MM.1S (cell line): ENCODE measurements around the gene NSUN6.

ENCODE experiments used
- DNase-seq: peaks from one replicate; pipeline ENCODE4 v3.0.0-alpha.2; 2015
- H2AFZ ChIP-seq: fragments of 300-600 bp; sonication (generic); 2 replicates; pipeline ENCODE4 v1.6.0; 2016; ENCODE audit warnings: antibody characterized with exemption, low read length
- H3F3A ChIP-seq: fragments of 300-600 bp; sonication (generic); 2 replicates; pipeline ENCODE4 v1.6.1; 2016; ENCODE audit warnings: mild to moderate bottlenecking, antibody characterized with exemption, low read length, moderate library complexity, mixed read lengths; ENCODE audit not compliant: insufficient read depth
- H3K27ac ChIP-seq: fragments of 300-600 bp; sonication (generic); 2 replicates; pipeline ENCODE4 v1.5.1; 2016; ENCODE audit warnings: mild to moderate bottlenecking, low read length
- H3K27me3 ChIP-seq: fragments of 300-600 bp; sonication (generic); replicated peaks from 2 replicates; pipeline ENCODE4 v1.6.0; 2016; ENCODE audit warnings: low read length; ENCODE audit not compliant: insufficient read depth
- H3K36me3 ChIP-seq: fragments of 300-600 bp; sonication (generic); replicated peaks from 2 replicates; pipeline ENCODE4 v1.6.1; 2016; ENCODE audit warnings: mild to moderate bottlenecking, low read length, mixed read lengths; ENCODE audit not compliant: insufficient read depth
- H3K4me1 ChIP-seq: fragments of 300-600 bp; sonication (generic); 2 replicates; pipeline ENCODE4 v1.6.1; 2016; ENCODE audit warnings: low read length, mixed read lengths
- H3K4me2 ChIP-seq: fragments of 300-600 bp; sonication (generic); 2 replicates; pipeline ENCODE4 v1.6.0; 2016; ENCODE audit warnings: low read depth, low read length
- H3K4me3 ChIP-seq: fragments of 300-600 bp; sonication (generic); 2 replicates; pipeline ENCODE4 v1.5.1; 2016; ENCODE audit warnings: low read length, mixed read lengths
- H3K79me2 ChIP-seq: fragments of 300-600 bp; sonication (generic); 2 replicates; pipeline ENCODE4 v1.6.1; 2016; ENCODE audit warnings: mixed run types, low read length, mixed read lengths
- H3K9ac ChIP-seq: fragments of 300-600 bp; sonication (generic); 2 replicates; pipeline ENCODE4 v1.6.1; 2016; ENCODE audit warnings: low read length, mixed read lengths
- H3K9me2 ChIP-seq: fragments of 300-600 bp; sonication (generic); replicated peaks from 2 replicates; pipeline ENCODE4 v1.6.1; 2016; ENCODE audit warnings: mild to moderate bottlenecking, low read length, mixed read lengths; ENCODE audit not compliant: insufficient read depth
- H3K9me3 ChIP-seq: fragments of 300-600 bp; sonication (generic); replicated peaks from 2 replicates; pipeline ENCODE4 v1.6.1; 2016; ENCODE audit warnings: mild to moderate bottlenecking, low read length, mixed read lengths; ENCODE audit not compliant: insufficient read depth
- H4K20me1 ChIP-seq: fragments of 300-600 bp; sonication (generic); 2 replicates; pipeline ENCODE4 v1.6.1; 2016; ENCODE audit warnings: mild to moderate bottlenecking, low read length, moderate library complexity, mixed read lengths; ENCODE audit not compliant: insufficient read depth
- EZH2 ChIP-seq: fragments of 300-600 bp; sonication (generic); optimal IDR thresholded peaks from 2 replicates; pipeline ENCODE3; 2017; ENCODE audit warnings: low read depth, mild to moderate bottlenecking, antibody characterized with exemption, low read length, mixed read lengths
- EZH2phosphoT487 ChIP-seq: fragments of 300-600 bp; sonication (generic); IDR thresholded peaks from 2 replicates; pipeline ENCODE4 v1.6.1; 2018; ENCODE audit warnings: antibody characterized with exemption, low read length
- TF ChIP-seq, protein P1 (sequence below): fragments of 300-600 bp; sonication (generic); IDR thresholded peaks from 2 replicates; pipeline ENCODE4 v1.5.1; 2016; ENCODE audit warnings: antibody characterized with exemption, low read length, mixed read lengths

Gene NSUN6

GRCh38 chr10:18523858-18524257, 127.5 kb downstream of the NSUN6 start:
- no peaks in the 10 kb centered on the region for H3K27me3 ChIP-seq
- no peaks in the 10 kb centered on the region for H4K20me1 ChIP-seq
- no peaks in the 10 kb centered on the region for H3K9me2 ChIP-seq
- no peak overlapping the region for H3K4me2 ChIP-seq
- H3K9me3 ChIP-seq, result no peaks in the 10 kb centered on the region
- H3K9ac ChIP-seq, result no peak overlapping the region
- H3K79me2 ChIP-seq, result no peaks in the 10 kb centered on the region
- no peaks in the 10 kb centered on the region for H3F3A ChIP-seq
- H3K36me3 ChIP-seq, result no peaks in the 10 kb centered on the region
- TF ChIP-seq, protein P1, sequence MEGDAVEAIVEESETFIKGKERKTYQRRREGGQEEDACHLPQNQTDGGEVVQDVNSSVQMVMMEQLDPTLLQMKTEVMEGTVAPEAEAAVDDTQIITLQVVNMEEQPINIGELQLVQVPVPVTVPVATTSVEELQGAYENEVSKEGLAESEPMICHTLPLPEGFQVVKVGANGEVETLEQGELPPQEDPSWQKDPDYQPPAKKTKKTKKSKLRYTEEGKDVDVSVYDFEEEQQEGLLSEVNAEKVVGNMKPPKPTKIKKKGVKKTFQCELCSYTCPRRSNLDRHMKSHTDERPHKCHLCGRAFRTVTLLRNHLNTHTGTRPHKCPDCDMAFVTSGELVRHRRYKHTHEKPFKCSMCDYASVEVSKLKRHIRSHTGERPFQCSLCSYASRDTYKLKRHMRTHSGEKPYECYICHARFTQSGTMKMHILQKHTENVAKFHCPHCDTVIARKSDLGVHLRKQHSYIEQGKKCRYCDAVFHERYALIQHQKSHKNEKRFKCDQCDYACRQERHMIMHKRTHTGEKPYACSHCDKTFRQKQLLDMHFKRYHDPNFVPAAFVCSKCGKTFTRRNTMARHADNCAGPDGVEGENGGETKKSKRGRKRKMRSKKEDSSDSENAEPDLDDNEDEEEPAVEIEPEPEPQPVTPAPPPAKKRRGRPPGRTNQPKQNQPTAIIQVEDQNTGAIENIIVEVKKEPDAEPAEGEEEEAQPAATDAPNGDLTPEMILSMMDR, result no peak
- TF ChIP-seq EZH2 (no peak), EZH2phosphoT487 (no peak)
- H3K4me3 ChIP-seq, result no peak overlapping the region
- no peak for DNase-seq
- no peak overlapping the region for H3K27ac ChIP-seq
- no peak overlapping the region for H2AFZ ChIP-seq
- no peaks in the 10 kb centered on the region for H3K4me1 ChIP-seq

GRCh38 chr10:18523025-18523424, 128.4 kb downstream of the NSUN6 start:
- H3K4me3 ChIP-seq, result no peak overlapping the region
- no peak overlapping the region for H2AFZ ChIP-seq
- H3K9me3 ChIP-seq, result no peaks in the 10 kb centered on the region
- no peaks in the 10 kb centered on the region for H4K20me1 ChIP-seq
- no peak for DNase-seq
- H3K9me2 ChIP-seq, result no peaks in the 10 kb centered on the region
- no peaks in the 10 kb centered on the region for H3K27me3 ChIP-seq
- no peaks in the 10 kb centered on the region for H3K79me2 ChIP-seq
- H3K4me2 ChIP-seq, result no peak overlapping the region
- no peak overlapping the region for H3K9ac ChIP-seq
- no peaks in the 10 kb centered on the region for H3K36me3 ChIP-seq
- H3F3A ChIP-seq, result no peaks in the 10 kb centered on the region
- no peaks in the 10 kb centered on the region for H3K4me1 ChIP-seq
- H3K27ac ChIP-seq, result no peak overlapping the region
- TF ChIP-seq EZH2phosphoT487 (no peak), EZH2 (no peak)
- TF ChIP-seq, protein P1, result no peak

DNA sequence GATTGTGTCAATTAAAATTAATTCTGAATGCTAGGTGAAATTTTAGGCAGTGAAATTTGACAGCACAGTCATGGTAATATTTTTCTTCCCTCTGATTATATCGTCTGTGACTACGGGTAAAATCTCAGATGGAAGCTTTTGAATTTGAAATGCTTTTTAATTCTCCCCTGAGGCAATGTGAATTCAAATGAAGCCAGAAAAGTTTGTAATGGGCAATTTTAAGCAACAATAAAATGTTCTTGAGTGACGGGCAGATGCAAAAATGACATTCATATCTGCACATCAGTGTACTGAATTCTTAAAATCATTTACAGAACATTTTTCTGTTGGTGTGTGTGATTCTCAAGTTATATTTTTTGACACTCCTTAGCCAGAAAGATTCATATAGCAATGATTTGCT, 134.5 kb downstream of the NSUN6 start:
- Histone ChIP-seq H4K20me1 (no peaks in the 10 kb centered on the region), H2AFZ (no peak overlapping the region)

More for the DNA sequence above, 134.5 kb downstream of the NSUN6 start:
- Histone ChIP-seq H3K27ac (no peak overlapping the region), H3F3A (no peaks in the 10 kb centered on the region), H3K9me3 (no peaks in the 10 kb centered on the region), H3K36me3 (no peaks in the 10 kb centered on the region), H3K4me1 (no peaks in the 10 kb centered on the region), H3K27me3 (no peaks in the 10 kb centered on the region), H3K9ac (no peak overlapping the region), H3K9me2 (no peaks in the 10 kb centered on the region), H3K4me2 (no peak overlapping the region), H3K4me3 (no peak overlapping the region), H3K79me2 (no peaks in the 10 kb centered on the region)
- no peak for DNase-seq
- TF ChIP-seq EZH2phosphoT487, result no peak
- no peak for TF ChIP-seq EZH2
- TF ChIP-seq, protein P1, result no peak
